Activated T-cell treated with anti-CD3 and anti-CD28 coated beads for 1 hour (primary cell): ENCODE measurements around the gene PSMB11.
A peak's percentile ranks its signal among the peaks of the same experiment; 100 is the strongest.

ENCODE experiments used
- DNase-seq: peaks from one replicate; pipeline ENCODE4 v3.0.0-alpha.2; 2020; ENCODE audit warnings: low read depth

PSMB11 gene

DNA sequence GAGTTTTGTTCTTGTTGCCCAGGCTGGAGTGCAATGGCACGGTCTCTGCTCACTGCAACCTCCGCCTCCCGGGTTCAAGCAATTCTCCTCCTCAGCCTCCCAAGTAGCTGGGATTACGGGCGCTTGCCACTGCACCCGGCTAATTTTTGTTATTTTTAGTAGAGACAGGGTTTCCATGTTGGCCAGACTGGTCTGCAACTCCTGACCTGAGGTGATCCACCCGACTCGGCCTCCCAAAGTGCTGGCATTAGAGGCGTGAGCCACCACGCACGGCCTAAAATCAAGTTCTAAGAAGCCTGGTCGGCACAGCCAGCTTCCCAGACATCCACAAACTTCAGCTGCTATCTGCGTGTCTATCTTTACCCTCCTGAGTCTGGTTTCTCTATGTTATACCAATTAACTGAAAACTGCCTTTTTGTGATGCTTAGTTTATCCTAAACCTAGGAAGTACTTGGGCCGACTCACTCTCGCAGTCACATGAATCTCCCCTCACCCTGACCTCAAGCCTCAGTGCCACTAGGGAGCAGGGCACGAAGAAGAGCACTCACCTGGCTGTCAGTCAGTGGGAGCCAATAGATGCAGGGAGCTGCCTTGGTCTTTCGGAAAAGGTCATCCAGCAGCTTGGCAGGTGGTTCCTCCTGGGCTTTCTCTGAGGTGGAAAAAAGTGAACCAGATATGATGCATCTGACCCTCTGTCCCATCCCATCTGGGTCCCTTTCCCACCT, 18.7 kb downstream of the PSMB11 start:
- no peak for DNase-seq

DNA sequence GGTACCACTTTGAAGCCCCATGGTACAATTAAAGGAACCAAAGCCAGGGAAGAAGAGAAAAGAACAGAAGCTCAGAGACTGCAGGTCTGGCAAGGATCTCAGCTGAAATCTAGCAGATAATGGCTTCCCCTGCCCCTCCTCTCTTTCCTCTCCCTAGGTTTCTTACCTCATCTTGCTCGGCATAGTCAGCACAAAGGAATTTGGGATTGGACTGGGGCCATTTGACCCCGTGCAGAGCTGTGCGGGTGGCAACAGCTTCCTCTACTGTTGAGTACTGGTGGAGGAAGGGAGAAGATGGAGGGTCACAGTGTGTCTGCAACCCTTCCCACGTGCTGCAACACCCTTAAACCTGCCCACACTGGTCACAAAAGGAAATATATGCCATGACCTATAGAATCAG, 20.0 kb downstream of the PSMB11 start:
- DNase-seq, result no peak

DNA sequence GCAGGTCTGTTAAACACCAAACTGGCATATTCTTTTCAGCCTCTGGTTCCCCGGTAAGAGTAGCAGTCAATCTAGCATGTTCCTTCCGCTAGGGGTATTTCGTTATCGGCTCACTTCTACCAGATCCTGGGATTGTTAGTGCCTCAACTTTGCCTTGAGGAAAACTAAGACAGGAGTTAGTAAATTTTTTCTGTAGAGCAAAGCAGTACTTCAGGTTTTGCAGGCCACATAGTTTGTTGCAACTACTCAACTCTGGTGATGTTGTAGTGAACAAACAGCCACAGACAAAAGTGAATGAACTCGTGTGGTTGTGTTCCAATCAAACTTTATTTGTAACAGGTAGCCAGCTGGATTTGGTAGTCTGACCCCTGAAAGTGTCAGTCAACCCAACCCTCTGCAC, 21.6 kb downstream of the PSMB11 start:
- DNase-seq, result no peak

DNA sequence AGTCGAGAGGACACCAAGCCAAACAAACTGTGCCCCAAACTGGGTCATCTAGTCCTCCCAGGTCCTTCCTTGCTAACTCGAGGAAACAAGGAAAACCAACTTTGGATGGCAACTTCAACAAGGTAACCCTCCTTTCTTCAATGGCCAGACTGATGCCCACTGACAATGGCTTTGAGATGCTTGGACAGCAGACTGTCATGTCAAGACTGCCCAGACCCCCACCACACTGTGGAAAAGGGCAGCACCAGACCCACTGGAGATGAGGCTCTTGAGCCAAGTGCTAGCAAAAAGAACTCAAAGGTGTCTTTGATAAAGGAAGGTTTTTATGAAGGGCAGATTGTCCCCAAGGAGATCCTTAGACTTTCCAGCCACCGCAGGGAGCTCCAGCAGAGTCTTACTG, 24.4 kb downstream of the PSMB11 start:
- DNase-seq, result no peak

DNA sequence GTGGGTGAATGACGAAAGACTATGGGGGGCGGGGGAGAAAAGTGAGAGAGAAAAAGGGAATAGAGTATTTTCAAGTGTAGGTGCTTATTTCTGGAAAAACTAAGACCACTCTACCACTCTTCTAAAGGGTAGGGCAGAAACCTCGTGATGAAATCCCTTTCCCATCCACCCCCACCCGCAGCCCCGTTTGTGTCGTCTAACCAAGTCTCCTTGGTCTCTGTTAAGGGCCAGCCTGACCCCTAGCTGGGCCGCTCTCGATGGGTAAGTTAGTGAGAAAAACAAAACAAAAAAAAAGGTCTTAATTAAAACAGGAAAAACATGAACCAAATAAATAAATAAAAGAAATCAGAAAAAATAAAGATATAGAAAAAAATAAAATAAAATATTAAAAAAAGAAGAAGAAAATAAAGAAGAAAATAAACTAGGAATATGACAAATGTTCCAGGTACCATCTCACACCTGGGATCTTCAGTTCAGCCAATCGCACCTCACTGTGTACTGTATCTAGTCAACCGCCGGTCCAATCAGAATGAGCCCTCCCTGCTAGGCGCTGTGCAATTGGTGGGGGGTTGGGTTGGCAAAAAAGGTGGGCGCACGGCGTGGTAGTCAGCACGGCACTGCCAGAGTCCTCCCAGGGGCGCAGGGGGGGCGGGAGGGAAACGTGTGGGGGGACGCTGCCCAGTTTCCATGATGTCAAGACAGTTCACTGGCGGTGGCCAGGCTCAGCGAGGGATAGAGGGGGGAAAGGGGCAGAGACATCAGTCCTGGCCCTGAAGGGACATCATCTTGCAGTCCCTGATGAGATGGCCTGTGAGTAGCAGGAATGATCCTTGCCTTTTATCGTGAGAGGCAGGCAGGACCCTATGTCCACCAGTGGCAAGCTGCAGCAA, 25.1 kb downstream of the PSMB11 start:
- no peak for DNase-seq

DNA sequence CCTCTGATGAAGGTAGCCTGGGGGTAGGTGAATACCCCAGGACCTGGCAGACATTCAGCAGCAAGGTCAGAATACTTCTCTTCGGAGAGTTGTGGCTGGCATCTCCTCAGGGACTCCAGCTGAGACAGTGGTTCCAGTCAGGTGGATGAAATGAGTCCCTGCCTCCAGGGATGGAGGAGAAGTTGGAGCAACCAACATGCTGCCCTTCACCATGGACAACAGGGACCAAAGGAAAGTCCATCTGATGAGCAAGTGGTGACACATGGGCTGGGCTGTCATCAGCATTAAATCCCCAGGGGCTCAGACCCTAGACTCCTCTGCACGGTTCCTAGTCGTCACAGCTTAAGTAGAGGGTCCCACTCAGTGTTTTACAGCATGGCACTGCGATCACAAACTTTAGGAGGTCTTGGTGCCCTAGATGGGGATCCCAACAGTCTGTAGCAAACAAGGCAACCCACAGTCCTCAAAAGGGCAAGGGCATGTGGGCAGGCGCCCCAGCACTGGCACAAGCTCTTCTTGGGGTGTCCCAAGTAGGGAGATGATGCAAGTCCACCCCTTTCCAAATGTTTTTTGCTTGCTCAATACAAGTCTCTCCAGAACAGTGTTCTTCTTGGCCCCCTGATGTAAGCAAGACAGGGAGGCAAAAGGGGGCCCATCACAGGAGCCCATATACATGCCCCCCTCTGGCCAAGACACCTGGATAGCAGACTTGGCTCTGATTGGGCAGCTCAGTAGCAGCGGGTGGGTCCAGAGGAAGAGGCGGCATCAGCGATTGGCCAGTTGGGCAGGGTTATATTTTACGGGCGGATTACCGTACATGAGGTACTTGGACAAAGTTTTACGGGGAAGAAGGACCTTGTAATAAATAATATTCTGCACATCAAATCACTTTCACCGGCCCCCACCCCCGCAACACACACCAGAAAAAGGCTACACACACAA, 26.1 kb downstream of the PSMB11 start:
- no peak for DNase-seq

DNA sequence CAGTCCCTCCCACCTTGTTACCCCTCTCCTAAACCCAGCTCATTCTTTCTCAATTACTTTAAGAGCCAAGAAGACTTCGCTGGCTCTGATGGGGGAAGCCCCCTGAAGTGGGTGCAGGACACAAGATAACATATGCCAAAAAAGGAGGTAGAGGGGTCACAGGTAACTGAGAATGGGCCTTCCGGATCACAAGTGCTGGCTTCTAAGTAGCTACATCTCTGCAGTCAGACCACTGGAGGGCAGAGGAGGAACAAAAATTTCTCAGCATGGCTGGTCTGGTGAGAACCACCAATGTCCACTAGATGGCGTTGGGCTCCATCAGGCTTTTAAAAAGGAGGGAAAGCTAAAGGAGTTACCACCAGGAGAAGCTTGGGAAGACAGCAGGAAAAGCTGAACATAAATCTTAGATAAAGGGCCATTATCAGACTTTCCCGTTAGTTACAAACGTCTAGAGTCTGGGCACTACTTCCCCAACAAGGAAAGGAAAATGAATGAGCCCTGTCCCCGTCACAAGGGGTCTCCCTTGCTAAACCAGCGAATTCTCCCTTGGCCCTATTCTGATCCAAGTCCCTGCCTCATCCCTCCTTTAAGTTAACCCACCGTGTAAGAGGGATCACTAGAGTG, 26.9 kb downstream of the PSMB11 start:
- DNase-seq, result peak; percentile 51

DNA sequence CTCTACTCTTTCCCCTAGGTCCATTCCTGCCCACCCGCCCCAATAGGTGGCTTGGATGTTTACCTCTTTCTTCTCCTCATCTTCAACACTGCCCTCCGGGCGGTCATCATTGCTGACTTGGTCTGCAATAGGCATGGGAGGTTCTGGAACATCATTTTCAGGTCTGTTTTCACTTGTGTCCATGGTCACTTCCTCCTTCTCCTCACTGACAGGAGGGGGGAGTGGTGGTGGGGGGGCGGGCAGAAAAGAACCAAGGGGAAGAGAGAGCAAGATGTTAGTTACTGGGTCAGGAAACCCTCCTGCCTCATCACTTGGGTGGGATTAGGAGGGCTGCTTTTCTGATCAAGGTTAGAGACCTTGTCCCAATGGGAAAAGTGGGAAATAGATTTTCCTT, 27.4 kb downstream of the PSMB11 start:
- DNase-seq, result no peak

DNA sequence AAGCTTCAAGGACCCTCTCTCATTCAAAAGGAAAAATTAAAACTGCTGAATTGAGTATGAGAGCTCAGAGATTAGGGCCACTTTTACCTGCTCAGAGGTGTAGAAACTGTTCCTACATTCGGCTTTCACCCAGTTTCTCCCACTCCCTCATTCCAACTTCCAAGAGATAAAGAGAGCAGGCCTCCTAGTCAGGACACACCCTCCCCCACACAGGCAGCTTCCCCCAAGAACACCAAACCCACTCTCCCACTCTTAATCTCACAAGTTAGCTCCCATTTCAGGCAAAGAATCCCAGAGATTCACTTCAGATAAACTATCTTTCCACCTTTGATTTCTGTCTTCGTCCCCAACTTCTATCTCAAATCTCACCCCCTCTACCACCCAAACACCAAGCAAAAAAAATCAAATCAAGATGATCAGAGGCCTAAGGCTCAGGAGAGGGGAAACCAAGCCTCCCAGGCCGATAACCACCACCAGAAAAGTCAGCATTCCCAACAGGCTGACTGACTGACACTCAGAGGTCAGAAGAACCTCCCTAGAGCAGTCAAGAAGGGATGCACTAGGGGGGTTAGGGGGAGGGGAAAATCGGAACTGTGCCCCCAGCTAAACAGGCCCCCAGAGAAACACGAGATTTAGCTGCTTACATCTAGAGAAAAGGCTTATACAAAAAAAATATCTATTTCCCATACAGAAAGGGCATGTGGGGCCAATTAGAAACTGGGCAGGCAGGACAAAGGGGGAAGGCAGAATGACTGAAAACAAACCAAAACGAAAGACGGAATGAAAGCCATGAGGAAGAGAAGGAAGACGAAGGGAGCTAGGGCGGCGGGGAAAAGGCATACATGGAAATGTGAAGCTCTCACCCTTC, 28.5 kb downstream of the PSMB11 start:
- no peak for DNase-seq

DNA sequence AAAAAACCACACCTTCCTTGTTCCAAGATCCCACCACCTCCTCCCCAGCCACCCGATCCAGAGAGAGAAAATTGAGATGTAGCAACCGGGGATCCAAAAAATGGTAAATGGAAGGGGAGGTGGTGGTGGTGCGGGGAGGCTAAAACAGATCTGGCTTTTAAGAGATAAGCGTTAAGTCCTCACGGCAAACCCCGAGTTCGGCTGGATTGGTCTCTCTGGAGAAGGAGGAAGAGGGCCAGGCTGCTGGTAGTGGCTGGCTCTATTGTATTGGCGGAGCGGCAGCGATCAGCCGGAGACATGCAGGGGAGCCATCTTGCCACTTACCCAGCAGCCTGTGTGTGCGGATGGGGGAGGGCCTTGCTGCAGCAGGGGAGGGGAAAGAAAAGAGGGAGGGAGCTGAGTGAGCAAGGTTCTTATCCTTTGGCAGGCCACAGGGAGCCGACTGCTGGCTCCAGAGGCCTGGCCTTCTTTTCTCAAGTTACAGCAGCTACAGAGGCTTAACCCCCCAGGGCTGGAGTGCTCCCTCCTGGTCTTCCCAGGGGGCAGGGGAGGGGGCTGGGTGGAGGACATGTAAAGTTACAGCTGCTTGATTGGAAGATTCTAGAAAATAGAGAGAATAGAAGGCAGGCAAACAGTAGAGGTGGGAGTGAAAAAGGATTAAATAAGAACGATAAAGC, 29.4 kb downstream of the PSMB11 start:
- peak; percentile 60 for DNase-seq

DNA sequence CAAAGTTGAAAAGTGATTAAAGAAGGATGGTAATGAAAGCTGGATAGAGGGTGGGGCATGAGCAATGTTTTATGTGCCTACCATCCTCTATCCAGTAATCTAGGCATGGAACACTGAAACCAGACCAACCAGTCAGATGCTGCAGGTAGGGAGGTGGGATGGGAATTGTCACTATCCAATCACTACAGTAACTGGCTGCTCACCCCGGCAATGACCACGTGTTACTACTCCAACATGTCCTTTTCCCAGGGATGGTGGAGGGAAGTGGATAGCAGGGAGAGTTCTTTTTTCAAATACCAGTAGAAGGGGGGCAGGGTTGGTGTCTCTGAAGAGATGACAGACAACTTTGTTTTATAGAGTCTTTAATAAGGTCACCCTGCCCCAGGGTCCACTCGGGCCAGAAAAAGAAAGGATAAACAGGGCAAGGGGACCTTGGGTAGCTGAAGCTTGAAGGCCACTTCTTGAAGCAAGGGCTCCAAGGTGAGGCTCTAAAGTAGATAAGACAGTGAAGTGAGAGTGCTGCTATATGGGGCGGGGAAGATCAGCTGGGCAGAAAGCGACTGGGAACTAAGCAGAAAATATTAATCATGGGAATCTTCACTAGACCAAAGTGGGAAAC, 30.0 kb downstream of the PSMB11 start:
- no peak for DNase-seq

DNA sequence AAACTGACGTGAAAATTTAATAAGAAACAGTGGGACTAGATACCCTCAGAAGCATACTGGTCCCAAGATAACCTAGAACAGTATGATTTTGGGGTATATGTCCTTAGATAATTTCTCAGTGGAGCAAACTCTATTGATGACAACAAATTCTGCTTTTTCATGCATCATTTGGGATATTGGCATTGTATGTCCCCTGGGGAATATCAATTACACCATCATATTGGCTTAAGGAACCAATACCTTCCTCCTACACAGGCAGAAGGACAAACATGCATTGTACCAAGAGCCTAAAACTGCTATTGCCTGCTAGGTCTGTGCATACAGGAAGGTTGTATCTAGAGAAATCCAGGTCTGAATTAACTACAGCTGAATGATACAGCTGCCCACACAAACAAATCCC, 32.9 kb downstream of the PSMB11 start:
- DNase-seq, result no peak

DNA sequence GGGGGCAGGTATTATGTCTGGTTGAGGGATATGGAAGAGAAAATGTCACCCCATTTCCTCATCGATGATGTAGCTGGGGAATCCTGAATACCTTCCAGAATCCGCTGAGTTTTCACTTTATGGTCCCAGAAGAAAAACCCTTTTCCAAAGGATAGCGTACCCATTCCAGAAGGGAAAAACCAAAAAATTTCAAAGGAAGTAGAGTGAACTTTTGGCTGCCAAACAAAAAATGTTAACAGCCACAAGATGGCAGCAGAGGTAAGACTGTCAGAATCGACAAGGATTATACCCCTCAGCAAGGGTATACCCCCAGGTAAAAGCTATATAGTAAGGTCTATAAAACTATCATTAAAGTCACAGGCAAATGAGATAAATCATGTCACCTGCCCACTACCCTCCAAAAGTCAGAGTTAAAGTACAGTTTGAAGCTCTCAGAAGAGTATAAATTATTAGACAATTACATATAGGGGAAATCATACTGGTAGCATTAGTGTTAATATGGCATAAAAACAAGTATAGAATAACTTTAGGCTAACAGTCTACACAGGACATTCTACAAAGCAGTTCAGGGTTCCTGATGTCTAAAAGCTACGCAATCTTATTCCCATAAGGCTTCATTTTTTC, 34.9 kb downstream of the PSMB11 start:
- DNase-seq, result no peak

DNA sequence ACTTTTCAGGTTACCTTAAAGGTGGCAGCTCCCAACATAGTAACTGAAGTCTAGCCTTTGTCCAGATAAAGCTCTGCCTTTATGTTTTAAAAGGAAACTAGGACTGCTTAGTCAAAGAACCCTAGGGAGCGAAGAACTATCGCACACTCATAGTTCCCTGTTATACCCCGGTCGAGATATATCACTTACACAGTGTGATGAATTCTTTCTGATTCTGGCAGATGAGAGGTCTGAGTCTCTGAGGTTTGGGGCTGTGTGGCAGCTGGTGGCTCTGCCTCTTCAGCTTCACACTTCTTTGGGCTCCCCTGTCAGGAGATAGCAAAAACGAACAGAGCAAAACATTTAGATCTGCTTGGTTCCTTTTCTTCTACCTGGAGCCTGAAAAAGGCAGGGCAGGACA, 36.0 kb downstream of the PSMB11 start:
- no peak for DNase-seq

DNA sequence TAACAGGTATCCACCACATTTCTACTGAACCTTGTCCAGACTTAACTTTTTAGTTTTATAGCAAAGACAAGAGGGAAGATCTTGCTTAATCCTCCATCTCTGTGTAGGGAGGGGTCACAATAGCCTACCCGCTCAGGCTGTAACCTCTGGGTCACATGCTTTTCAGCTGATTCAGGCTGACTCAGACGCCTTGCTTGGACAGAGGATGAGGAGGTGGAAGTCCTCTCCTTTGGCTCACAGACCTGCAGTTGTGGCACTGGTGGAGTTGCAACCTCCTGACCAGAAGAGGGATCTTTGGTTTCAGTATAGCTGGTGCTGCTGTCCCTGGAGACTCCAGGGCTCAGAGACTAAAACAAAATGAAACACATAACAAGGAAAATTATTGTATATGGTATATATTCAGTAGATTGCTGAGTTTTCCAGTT, 36.7 kb downstream of the PSMB11 start:
- DNase-seq, result no peak

DNA sequence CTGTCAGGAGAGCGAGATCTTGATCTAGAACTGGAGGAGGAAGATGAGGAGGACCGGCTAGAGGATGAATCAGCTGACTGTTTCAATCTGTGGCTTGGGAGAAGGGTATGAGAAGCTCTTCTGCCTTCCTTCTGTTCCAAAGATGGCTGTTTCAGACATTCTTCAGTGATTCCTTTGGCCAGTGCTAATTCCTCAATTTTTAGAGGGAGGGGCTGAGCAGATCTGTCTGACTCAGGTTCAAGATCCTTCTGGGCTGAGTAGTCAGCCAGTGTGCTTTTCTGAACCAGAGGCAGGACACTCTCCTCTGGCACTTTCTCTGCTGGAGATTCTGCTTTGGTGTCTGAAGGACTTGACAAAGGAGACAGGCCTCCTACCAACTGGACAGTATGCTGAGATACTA, 37.7 kb downstream of the PSMB11 start:
- no peak for DNase-seq

DNA sequence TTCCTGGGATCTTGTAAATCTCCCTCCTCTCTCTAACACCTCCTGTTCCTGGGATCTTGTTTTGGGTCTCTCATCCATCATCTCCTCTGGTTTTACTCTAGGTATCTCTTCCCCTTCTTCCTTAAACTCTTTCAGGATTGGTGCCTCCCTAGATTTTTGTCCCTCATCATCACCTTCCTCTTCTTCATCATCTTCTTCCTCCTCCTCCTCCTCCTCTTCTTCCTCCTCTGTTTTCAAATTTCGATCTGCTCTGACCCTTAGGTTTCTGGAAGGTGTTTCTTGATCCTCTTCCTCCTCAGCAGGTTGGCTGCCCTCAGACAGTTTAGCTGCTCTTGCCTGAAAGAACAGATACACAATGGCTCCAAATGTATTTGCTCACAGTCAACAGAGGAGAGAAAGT, 38.5 kb downstream of the PSMB11 start:
- no peak for DNase-seq

DNA sequence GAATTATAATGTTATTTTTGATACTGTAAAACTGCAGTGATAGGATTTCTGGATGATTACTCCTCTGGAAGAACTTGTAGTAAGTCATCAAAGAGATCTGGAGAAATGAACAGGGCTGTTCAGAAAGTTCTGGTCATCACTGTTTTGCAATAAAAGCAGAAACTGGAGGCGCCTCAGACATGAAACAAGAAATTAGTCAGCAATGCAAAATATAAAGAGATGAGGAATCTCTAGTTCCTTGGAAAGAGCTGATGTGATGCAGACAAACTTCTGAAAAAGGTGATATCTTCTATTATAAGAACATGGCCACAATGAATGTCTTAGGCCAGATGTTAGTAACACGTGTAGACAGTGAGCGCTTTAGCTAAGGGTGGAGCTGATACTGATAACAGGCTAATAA, 43.4 kb downstream of the PSMB11 start:
- DNase-seq, result no peak

DNA sequence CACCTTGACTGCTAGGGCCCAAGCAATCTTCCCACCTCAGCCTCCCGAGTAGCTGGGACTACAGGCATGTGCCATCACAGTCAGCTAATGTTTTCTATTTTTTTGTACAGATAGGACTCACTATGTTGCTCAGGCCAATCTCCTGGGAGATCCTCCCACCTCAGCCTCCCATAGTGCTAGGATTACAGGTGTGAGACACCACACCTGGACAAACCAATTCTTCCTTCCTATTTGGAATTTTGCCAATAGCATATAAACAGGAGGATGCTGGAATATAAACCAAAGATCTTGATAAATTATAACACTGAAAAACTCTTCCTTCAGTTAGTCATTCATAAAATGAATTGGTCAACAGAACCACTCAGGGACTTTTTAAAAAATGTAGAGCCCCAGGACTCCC, 44.6 kb downstream of the PSMB11 start:
- no peak for DNase-seq
